Epithelial cell of esophagus (primary cell): ENCODE results near the gene SMARCC2.
A peak's percentile ranks its signal among the peaks of the same experiment; 100 is the strongest.

Experiments used
- DNase-seq: peaks from one replicate; pipeline ENCODE4 v3.0.0; 2010; ENCODE audit warnings: low read depth
- H3K4me3 ChIP-seq: 2 replicates; pipeline ENCODE4 v1.5.1; 2011; ENCODE audit warnings: mild to moderate bottlenecking, low read length, control low read depth
- TF ChIP-seq, protein P1 (sequence below): IDR thresholded peaks from 2 replicates; pipeline ENCODE4 v1.5.1; 2011; ENCODE audit warnings: low read depth, mild to moderate bottlenecking, low read length, control low read depth, inconsistent platforms; ENCODE audit not compliant: insufficient read depth; ENCODE audit errors: missing control alignments

The SMARCC2 gene

GRCh38 chr12:56154818-56155217, 34.5 kb downstream of the SMARCC2 start:
- TF ChIP-seq, protein P1, sequence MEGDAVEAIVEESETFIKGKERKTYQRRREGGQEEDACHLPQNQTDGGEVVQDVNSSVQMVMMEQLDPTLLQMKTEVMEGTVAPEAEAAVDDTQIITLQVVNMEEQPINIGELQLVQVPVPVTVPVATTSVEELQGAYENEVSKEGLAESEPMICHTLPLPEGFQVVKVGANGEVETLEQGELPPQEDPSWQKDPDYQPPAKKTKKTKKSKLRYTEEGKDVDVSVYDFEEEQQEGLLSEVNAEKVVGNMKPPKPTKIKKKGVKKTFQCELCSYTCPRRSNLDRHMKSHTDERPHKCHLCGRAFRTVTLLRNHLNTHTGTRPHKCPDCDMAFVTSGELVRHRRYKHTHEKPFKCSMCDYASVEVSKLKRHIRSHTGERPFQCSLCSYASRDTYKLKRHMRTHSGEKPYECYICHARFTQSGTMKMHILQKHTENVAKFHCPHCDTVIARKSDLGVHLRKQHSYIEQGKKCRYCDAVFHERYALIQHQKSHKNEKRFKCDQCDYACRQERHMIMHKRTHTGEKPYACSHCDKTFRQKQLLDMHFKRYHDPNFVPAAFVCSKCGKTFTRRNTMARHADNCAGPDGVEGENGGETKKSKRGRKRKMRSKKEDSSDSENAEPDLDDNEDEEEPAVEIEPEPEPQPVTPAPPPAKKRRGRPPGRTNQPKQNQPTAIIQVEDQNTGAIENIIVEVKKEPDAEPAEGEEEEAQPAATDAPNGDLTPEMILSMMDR, result no peak
- H3K4me3 ChIP-seq, result no peak overlapping the region
- DNase-seq, result no peak

GRCh38 chr12:56154246-56154771, 35.0 kb downstream of the SMARCC2 start:
- TF ChIP-seq, protein P1, result no peak
- H3K4me3 ChIP-seq, result no peak overlapping the region
- DNase-seq, result no peak

- H3K4me3 ChIP-seq, result no peak overlapping the region
- TF ChIP-seq, protein P1, result no peak
Measured at GRCh38 chr12:56153678-56154065, 35.6 kb downstream of the SMARCC2 start.

DNA sequence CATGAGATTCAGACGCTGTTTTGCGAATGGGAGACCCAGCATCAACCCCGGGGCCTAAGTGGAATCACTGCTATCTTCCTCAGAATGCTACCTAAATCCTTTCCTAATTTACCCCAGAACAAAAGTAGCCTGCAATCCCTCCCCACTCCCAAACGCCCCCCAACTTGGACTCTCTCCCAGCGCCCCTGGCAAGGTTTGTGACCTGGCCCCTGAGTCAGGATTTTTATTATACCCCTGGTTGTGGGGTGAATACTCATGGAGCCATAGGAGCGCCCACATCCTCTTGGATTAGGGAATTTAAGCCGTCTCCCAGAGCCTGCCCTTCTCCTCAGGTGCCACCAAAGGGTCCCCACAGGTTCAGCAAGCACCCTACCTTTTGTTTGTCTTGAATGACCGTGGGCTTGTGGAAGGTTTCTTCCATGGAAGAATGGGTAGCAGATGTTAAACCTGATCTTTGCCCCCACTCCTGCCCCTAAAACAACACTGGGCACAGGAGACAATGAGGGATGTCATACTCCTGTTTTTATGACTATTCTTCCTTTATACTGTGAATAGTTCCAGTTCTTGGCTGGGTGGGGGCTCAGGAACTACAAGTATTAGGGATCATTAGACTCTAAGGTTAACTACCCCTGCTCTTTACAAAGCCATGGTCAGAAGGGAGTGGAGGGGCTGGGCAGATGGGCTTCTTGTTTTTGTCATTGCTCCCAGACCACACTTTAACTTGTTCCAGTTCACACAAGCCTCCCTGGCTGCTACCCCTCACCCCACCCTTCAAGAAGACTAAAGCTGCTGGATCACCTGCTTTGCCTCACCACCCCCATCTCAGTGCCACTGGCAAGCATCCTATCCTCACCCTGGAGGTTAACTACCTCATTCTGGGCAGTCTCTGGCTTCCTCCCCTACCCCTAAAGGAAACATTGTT, 36.3 kb downstream of the SMARCC2 start:
- TF ChIP-seq, protein P1, result no peak
- peak overlapping the region; percentile 82 for H3K4me3 ChIP-seq

More at GRCh38 chr12:56153678-56154065, 35.6 kb downstream of the SMARCC2 start:
- no peak for DNase-seq

GRCh38 chr12:56152132-56152755, 37.0 kb downstream of the SMARCC2 start, which contains the start of gene MYL6B:
TSS of gene MYL6B (plus strand) at chr12:56152587. CDS start at chr12:56153919, 1,332 bp downstream.
- TF ChIP-seq, protein P1, result no peak
- H3K4me3 ChIP-seq, result peak within 1 kb of the TSS; percentile 82
- DNase-seq, result peak; percentile 94

More for the DNA sequence above, 36.3 kb downstream of the SMARCC2 start:
- DNase-seq, result no peak

DNA sequence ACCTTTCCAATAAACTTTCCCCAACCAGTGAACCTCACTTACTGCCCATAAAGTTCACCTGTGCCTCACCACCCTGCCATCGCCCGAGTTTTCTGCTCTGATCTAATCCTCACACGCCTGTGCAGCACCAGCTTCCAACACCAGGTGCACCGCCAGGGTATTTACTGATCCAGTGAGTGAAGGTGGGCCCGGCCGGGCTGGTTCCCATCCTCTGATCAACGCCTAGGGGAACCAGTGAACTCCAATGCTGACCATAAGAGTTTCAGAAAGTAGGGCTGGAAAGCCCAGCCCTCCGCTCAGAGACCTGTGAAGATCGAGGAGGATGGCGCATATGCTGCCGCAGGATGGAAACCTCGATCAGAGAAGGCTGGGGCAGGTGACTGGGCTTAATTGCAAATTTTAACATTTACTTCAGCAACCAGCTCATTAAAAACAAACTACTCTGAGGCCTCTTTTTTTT, 37.6 kb downstream of the SMARCC2 start:
- peak; percentile 66 for DNase-seq
- H3K4me3 ChIP-seq, result peak overlapping the region; percentile 82
- TF ChIP-seq, protein P1, result peak; percentile 79
